KMS-11 (cell line): Measurements from ENCODE around the gene FOXL3.

Experiments
- H2AFZ ChIP-seq: fragments of 200-600 bp; sonication (generic); 2 replicates; pipeline ENCODE4 v1.6.1; 2016; ENCODE audit warnings: antibody characterized with exemption, mixed run types, low read depth
- H3K27ac ChIP-seq: fragments of 200-600 bp; sonication (generic); 2 replicates; pipeline ENCODE4 v1.6.1; 2016; ENCODE audit warnings: mild to moderate bottlenecking, mixed run types
- H3K27me3 ChIP-seq: fragments of 200-600 bp; sonication (generic); 2 replicates; pipeline ENCODE4 v1.6.1; 2017; ENCODE audit warnings: mild to moderate bottlenecking, low read depth, mixed run types, moderate library complexity; ENCODE audit not compliant: insufficient read depth
- H3K36me3 ChIP-seq: fragments of 200-600 bp; sonication (generic); 2 replicates; pipeline ENCODE4 v1.6.1; 2017; ENCODE audit warnings: mild to moderate bottlenecking, mixed run types; ENCODE audit not compliant: insufficient read depth
- H3K4me1 ChIP-seq: fragments of 200-600 bp; sonication (generic); 2 replicates; pipeline ENCODE4 v1.6.1; 2016; ENCODE audit warnings: mild to moderate bottlenecking, low read depth, mixed run types; ENCODE audit not compliant: poor library complexity, severe bottlenecking
- H3K4me2 ChIP-seq: fragments of 200-600 bp; sonication (generic); 2 replicates; pipeline ENCODE4 v1.7.0; 2016; ENCODE audit warnings: mild to moderate bottlenecking, mixed run types
- H3K4me3 ChIP-seq: fragments of 200-600 bp; sonication (generic); IDR thresholded peaks from 2 replicates; pipeline ENCODE4 v1.6.1; 2017; ENCODE audit warnings: low read depth, low read length, mixed read lengths; ENCODE audit not compliant: insufficient read depth
- H3K79me2 ChIP-seq: fragments of 200-600 bp; sonication (generic); 2 replicates; pipeline ENCODE4 v1.6.1; 2016; ENCODE audit warnings: low read depth, mixed run types; ENCODE audit not compliant: insufficient read depth
- H3K9ac ChIP-seq: fragments of 200-600 bp; sonication (generic); 2 replicates; pipeline ENCODE4 v1.6.1; 2016; ENCODE audit warnings: mild to moderate bottlenecking, mixed run types
- H4K20me1 ChIP-seq: fragments of 200-600 bp; sonication (generic); 2 replicates; pipeline ENCODE4 v1.6.1; 2016; ENCODE audit warnings: mild to moderate bottlenecking, mixed run types; ENCODE audit not compliant: insufficient read depth
- TF ChIP-seq, protein P1 (sequence below): fragments of 200-600 bp; sonication (generic); conservative IDR thresholded peaks from 2 replicates; pipeline ENCODE4 v1.6.1; 2017; ENCODE audit warnings: low read depth, mild to moderate bottlenecking, antibody characterized with exemption, low read length, moderate library complexity, mixed read lengths

FOXL3 gene

GRCh38 chr7:300048-300447 is 10.1 kb downstream of the FOXL3 start:
- H4K20me1 ChIP-seq, result no peaks in the 10 kb centered on the region
- H3K27me3 ChIP-seq, result peaks cover 16% of the 10 kb centered on the region; the same call in 1 of the 2 replicates
- H3K4me3 ChIP-seq, result no peak overlapping the region
- no peak overlapping the region for H2AFZ ChIP-seq
- no peaks in the 10 kb centered on the region for H3K4me1 ChIP-seq
- no peak overlapping the region for H3K27ac ChIP-seq
- no peaks in the 10 kb centered on the region for H3K79me2 ChIP-seq
- no peak overlapping the region for H3K9ac ChIP-seq
- H3K36me3 ChIP-seq, result no peaks in the 10 kb centered on the region
- TF ChIP-seq, protein P1, sequence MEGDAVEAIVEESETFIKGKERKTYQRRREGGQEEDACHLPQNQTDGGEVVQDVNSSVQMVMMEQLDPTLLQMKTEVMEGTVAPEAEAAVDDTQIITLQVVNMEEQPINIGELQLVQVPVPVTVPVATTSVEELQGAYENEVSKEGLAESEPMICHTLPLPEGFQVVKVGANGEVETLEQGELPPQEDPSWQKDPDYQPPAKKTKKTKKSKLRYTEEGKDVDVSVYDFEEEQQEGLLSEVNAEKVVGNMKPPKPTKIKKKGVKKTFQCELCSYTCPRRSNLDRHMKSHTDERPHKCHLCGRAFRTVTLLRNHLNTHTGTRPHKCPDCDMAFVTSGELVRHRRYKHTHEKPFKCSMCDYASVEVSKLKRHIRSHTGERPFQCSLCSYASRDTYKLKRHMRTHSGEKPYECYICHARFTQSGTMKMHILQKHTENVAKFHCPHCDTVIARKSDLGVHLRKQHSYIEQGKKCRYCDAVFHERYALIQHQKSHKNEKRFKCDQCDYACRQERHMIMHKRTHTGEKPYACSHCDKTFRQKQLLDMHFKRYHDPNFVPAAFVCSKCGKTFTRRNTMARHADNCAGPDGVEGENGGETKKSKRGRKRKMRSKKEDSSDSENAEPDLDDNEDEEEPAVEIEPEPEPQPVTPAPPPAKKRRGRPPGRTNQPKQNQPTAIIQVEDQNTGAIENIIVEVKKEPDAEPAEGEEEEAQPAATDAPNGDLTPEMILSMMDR, result no peak
- no peak overlapping the region for H3K4me2 ChIP-seq

DNA sequence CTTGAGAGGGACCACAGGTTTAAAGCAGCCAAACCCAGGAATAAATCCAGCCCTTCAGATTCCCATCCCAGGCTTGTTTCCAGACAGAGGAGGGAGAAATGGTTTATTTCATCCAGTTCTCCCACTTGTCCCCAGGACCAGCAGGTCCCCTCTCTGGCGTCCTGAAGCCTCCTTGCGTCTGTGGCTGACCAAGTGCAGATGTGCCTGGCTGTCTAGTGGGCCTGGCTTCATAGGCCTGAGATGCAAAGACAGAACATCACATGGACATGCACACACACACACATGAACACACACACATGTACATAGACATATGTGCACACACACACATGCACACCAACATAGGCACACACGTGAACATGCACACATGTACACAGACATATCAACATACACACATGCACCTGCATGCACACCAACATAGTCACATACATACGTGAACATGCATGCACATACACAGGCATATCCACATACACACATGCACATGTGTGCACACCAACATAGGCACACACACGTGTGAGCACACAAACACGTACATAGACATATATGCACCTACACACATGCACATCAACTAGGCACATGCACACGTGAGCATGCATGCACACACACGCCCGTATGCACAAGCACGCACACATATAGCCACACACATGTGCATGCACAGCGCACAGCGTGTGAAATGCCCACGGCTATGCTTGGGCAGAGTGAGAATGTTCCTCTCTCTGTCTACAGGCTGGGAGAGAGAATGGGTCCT is 10.7 kb downstream of the FOXL3 start:
- H3K79me2 ChIP-seq, result no peaks in the 10 kb centered on the region
- no peaks in the 10 kb centered on the region for H3K4me1 ChIP-seq
- no peak overlapping the region for H3K9ac ChIP-seq
- no peak overlapping the region for H3K4me2 ChIP-seq
- TF ChIP-seq, protein P1, result no peak
- no peak overlapping the region for H2AFZ ChIP-seq
- H3K27me3 ChIP-seq, result peaks cover 16% of the 10 kb centered on the region; the same call in 1 of the 2 replicates
- no peak overlapping the region for H3K27ac ChIP-seq
- H3K4me3 ChIP-seq, result no peak overlapping the region
- no peaks in the 10 kb centered on the region for H3K36me3 ChIP-seq
- H4K20me1 ChIP-seq, result no peaks in the 10 kb centered on the region

- H3K4me2 ChIP-seq, result no peak overlapping the region
- H3K4me1 ChIP-seq, result no peaks in the 10 kb centered on the region
- TF ChIP-seq, protein P1, result no peak
- H3K9ac ChIP-seq, result no peak overlapping the region
- H4K20me1 ChIP-seq, result no peaks in the 10 kb centered on the region
- no peaks in the 10 kb centered on the region for H3K79me2 ChIP-seq
- H3K4me3 ChIP-seq, result no peak overlapping the region
- H3K27ac ChIP-seq, result no peak overlapping the region
- peaks cover 16% of the 10 kb centered on the region; the same call in 1 of the 2 replicates for H3K27me3 ChIP-seq
- no peaks in the 10 kb centered on the region for H3K36me3 ChIP-seq
- H2AFZ ChIP-seq, result no peak overlapping the region
Measured at GRCh38 chr7:301291-302053, 11.5 kb downstream of the FOXL3 start.

DNA sequence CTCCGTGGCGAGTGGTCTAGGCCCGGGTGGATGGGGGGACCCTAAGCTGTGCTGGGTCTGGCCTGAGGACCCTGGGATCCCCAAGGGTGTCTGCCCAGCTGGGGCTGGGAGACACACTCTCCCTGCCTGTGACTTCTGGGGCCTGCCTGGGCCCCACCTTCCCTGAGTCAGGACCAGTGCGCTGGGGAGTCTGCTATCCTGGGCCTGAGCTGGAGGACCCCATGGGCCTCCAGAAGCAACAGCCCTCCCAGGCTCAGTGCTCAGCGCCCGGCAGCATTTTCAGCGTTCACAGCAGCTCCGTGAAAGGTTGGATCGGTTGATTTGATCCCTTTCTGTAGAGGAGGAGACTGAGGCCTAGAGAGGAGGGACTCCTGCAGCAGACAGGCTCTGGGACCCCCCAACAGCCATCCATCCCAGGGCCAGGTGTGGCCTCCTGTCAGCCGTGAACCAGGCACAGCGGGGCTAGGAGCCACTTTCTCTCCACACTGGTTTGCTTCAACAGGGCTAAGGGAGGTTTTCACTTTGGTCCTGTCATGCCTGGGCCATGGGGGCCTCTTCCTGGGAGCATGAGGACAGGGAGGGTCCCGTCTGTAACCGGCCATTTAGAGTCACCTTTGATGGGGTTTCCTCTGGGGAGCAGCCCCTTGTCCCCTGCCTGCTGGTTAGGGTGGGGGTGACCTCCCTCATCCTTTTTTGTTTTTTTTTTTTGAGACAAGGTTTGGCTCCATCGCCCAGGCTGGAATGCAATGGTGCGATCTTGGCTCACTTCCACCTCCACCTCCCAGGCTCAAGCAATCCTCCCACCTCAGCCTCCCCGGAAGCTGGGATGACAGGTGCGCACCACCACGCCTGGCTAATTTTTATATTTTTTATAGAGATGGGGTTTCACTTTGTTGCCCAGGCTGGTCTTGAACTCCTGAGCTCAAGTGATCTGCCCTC is 12.4 kb downstream of the FOXL3 start:
- Histone ChIP-seq H2AFZ (no peak overlapping the region), H3K27ac (no peak overlapping the region), H4K20me1 (no peaks in the 10 kb centered on the region), H3K36me3 (no peaks in the 10 kb centered on the region), H3K4me3 (no peak overlapping the region), H3K79me2 (no peaks in the 10 kb centered on the region), H3K4me2 (no peak overlapping the region), H3K9ac (no peak overlapping the region), H3K4me1 (no peaks in the 10 kb centered on the region), H3K27me3 (peaks cover 16% of the 10 kb centered on the region; the same call in 1 of the 2 replicates)
- TF ChIP-seq, protein P1, result no peak
